Measurements from ENCODE around the gene C19orf12.

GRCh38 chr19:29757551-29757950 is 42.5 kb upstream of the C19orf12 start:
- TF ChIP-seq ZNF263 (CRISPR knock-in tag; IDR thresholded peaks at IDR 0.05; ENCODE audit: low read depth) = no peak
- TF ChIP-seq ZNF121 (CRISPR knock-in tag; IDR thresholded peaks at IDR 0.05) = no peak
- no peak for TF ChIP-seq PRDM15 (CRISPR knock-in tag; IDR thresholded peaks at IDR 0.05)
- no peak for TF ChIP-seq ZNF423 (CRISPR knock-in tag; IDR thresholded peaks at IDR 0.05)
- TF ChIP-seq TCF7 (CRISPR knock-in tag; IDR thresholded peaks at IDR 0.05; ENCODE audit: low read depth) = no peak
- no peak for TF ChIP-seq GABPB1 (CRISPR knock-in tag; IDR thresholded peaks at IDR 0.05)
- no peak for TF ChIP-seq ARID4B (CRISPR knock-in tag; IDR thresholded peaks at IDR 0.05; ENCODE audit: borderline replicate concordance)
- no peak for TF ChIP-seq JUN (CRISPR knock-in tag; IDR thresholded peaks at IDR 0.05)
- no peak for TF ChIP-seq RORB (CRISPR knock-in tag; IDR thresholded peaks at IDR 0.05)
- no peak for TF ChIP-seq FOXK1 (CRISPR knock-in tag; IDR thresholded peaks at IDR 0.05)
- TF ChIP-seq CTCF (IDR thresholded peaks at IDR 0.05) = no peak
- no peak for TF ChIP-seq MYBL2 (CRISPR knock-in tag; IDR thresholded peaks at IDR 0.05)
